A673 (cell line): ENCODE results near the gene C7orf33.
"Not testable (repeated sequence)": the region's sequence is repeated elsewhere in the genome, so short reads cannot be mapped to it uniquely, and the experiment has no call there.

ENCODE experiments used
- CTCF ChIP-seq: fragments of 300-800, 200-600 bp; sonication (generic); conservative IDR thresholded peaks from 2 replicates; pipeline ENCODE4 v1.5.1; 2017; ENCODE audit warnings: low read depth, mild to moderate bottlenecking, antibody characterized with exemption, low read length, moderate library complexity, mixed read lengths
- EZH2 ChIP-seq: fragments of 200-600 bp; sonication (generic); IDR thresholded peaks from 2 replicates; pipeline ENCODE4 v1.6.1; 2017; ENCODE audit warnings: borderline replicate concordance, low read depth, mild to moderate bottlenecking, mixed read lengths, antibody characterized with exemption, low read length; ENCODE audit not compliant: poor library complexity, severe bottlenecking

- TF ChIP-seq CTCF, EZH2: not testable (repeated sequence)
These were observed 26.2 kb upstream of the C7orf33 start for GRCh38 chr7:148564275-148564951.
